Activated CD4-positive, alpha-beta T cell treated with anti-CD3 and anti-CD28 coated beads for 36 hours (primary cell): ENCODE results near the gene CRLF1. TPM values are rescaled to one million over a fixed set of nuclear protein-coding genes. Genes with fewer than 3 reads are reported as not detected.
A peak's percentile ranks its signal among the peaks of the same experiment; 100 is the strongest.

Experiments
- ATAC-seq: fragments of 200-7000 bp; cut with Tn5 transposase; one replicate; pipeline ENCODE4 v1.10.0; 2021; ENCODE audit warnings: mild to moderate bottlenecking, moderate library complexity
- CTCF ChIA-PET: fragments of 350-600 bp; sonication (Branson Sonifier 250); formaldehyde crosslinking; loops from one replicate; lab custom pipeline; 2021; ENCODE audit warnings: antibody characterized with exemption; lab: Charles Lee
- POLR2A ChIA-PET: fragments of 350-600 bp; sonication (Branson Sonifier 250); formaldehyde crosslinking; loops from one replicate; lab custom pipeline; 2021; ENCODE audit warnings: antibody characterized with exemption, inconsistent platforms; lab: Charles Lee
- DNase-seq: peaks from one replicate; pipeline ENCODE4 v3.0.0-alpha.2; 2020
- H3K27ac Mint-ChIP-seq: one replicate; pipeline ENCODE4 v1.8.0; 2021; ENCODE audit warnings: mixed read lengths
- H3K27me3 Mint-ChIP-seq: one replicate; pipeline ENCODE4 v1.8.0; 2021; ENCODE audit warnings: mixed read lengths
- H3K36me3 Mint-ChIP-seq: one replicate; pipeline ENCODE4 v1.8.0; 2021; ENCODE audit warnings: low read depth, mixed read lengths
- H3K4me1 Mint-ChIP-seq: one replicate; pipeline ENCODE4 v1.8.0; 2021; ENCODE audit warnings: mixed read lengths
- H3K4me3 Mint-ChIP-seq: one replicate; pipeline ENCODE4 v1.8.0; 2021; ENCODE audit warnings: mild to moderate bottlenecking, moderate library complexity, mixed read lengths
- H3K9me3 Mint-ChIP-seq: one replicate; pipeline ENCODE4 v1.8.0; 2021; ENCODE audit warnings: low read depth, mixed read lengths
- intact Hi-C, 2 experiments: fragments of 100-400 bp; cut with DNase I in 1 of 2; cut with micrococcal nuclease in 1 of 2; formaldehyde crosslinking; loops; one replicate each; pipeline versions ENCODE4 v1.14.2 to v1.15.1; 2022 to 2024; cut with DNase I, micrococcal nuclease
- total RNA-seq, 2 experiments: library from RNA; stranded (reverse); gene quantifications; one replicate each; pipeline ENCODE4 v1.2.3, GENCODE V29; 2021

Gene CRLF1
- total RNA-seq, 2 experiments from 2014 or later, result not detected

DNA sequence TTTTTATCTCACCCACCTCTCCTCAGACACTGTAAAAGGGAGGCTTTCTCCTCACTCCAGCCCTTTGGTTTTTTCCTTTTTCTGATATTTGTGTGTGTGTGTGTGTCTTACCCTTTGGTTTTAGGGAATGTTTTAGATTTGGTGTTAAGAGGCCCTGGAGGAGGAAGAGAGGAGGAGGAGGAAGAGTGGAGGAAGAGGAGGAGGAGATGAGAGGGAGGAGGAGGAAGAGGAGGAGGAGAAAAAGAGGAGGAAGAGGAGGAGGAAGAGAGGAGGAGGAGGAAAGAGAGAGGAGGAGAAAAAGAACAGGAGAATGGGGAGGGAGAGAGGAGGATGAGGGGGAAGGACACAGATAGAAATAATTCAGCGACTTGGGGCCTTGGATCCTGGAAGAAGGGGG lies 40.8 kb upstream of the CRLF1 start:
- peaks cover 19% of the 10 kb centered on the region for H3K4me1 Mint-ChIP-seq

DNA sequence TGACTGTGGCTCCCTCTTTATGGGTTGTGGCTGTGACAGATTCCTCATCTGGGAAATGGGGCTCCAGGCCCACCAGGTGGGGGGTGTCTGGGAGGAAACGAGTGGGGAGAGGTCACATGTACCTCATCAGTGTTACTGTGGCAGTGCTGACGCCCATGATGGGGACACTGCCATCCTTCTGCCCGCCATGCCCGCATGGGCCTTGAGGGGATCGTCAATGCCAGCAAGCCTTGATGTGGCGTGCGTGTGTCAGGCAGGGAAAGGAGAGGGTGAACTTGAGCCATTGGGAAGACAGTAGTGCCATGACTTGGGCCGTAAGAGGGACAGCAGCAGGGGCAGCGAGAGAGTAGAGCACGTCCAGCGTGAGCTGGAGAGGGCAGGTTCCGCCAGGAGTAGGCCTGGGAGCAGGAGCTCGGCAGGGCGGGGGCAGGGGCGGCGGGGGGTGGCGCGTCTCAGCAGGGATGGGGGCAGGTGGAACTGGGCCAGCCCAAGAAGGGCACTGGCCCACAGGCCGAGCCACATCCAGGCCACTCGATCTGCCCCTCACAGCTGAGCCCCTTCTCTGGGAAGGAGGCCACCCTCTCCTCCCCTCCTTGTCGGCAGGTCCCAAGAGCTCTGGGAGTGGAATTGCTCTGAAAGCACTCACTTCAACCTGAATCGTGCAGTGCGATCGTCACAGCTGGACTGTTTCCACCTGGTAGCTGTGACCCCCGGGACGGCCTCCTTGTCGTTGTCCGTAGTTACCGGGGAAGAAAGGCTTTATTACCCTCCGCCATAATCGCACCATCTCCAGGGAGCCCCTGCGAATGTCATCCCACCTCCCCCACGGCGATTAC lies 40.2 kb upstream of the CRLF1 start:
- ChIA-PET POLR2A (no interaction called here), CTCF (no interaction called here)
- DNase-seq (no peak), ATAC-seq (no peak)
- H3K4me1 Mint-ChIP-seq, result peaks cover 19% of the 10 kb centered on the region
- intact Hi-C loops, result no loop called here
- H3K9me3 Mint-ChIP-seq, result no peaks in the 10 kb centered on the region
- H3K27me3 Mint-ChIP-seq, result no peaks in the 10 kb centered on the region
- peaks cover 9% of the 10 kb centered on the region for H3K36me3 Mint-ChIP-seq
- no peak overlapping the region for H3K27ac Mint-ChIP-seq
- no peak overlapping the region for H3K4me3 Mint-ChIP-seq

More for the DNA sequence above, 40.8 kb upstream of the CRLF1 start:
- H3K27ac Mint-ChIP-seq, result no peak overlapping the region
- H3K27me3 Mint-ChIP-seq, result no peaks in the 10 kb centered on the region
- H3K9me3 Mint-ChIP-seq, result no peaks in the 10 kb centered on the region
- POLR2A ChIA-PET, result no interaction called here
- intact Hi-C loops, result no loop called here
- H3K4me3 Mint-ChIP-seq, result no peak overlapping the region
- peaks cover 9% of the 10 kb centered on the region for H3K36me3 Mint-ChIP-seq
- no peak for DNase-seq
- ATAC-seq, result no peak
- CTCF ChIA-PET, result no interaction called here

DNA sequence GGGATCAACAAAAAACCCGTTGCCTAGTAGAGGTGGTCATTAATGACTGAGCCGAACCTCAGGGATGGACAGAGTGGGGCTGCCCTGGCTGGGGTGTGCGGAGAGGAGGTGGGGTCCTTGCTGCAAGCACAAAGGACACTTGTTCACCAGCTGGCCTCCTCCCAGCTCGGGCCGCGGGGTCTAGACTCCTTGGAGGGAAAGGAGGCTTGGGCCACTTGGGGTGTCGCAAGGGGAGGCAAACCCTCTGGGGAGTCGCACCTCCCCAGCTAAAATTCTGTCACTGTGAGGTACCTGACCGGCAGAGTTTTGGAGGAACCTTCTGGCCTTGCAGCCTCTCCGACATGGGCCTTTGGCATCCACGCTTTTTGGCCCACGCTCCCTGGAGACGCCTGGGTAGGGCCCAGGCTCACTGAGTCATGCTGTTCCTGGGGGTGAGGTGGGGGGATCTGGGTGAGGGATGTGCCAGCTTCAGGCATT lies 38.5 kb upstream of the CRLF1 start:
- Mint-ChIP-seq H3K27me3 (no peaks in the 10 kb centered on the region), H3K27ac (no peak overlapping the region), H3K36me3 (peaks cover 9% of the 10 kb centered on the region), H3K4me1 (peaks cover 19% of the 10 kb centered on the region), H3K4me3 (no peak overlapping the region), H3K9me3 (no peaks in the 10 kb centered on the region)
- DNase-seq (no peak), ATAC-seq (no peak)
- intact Hi-C loops, result no loop called here
- CTCF ChIA-PET, result no interaction called here
- POLR2A ChIA-PET, result no interaction called here

DNA sequence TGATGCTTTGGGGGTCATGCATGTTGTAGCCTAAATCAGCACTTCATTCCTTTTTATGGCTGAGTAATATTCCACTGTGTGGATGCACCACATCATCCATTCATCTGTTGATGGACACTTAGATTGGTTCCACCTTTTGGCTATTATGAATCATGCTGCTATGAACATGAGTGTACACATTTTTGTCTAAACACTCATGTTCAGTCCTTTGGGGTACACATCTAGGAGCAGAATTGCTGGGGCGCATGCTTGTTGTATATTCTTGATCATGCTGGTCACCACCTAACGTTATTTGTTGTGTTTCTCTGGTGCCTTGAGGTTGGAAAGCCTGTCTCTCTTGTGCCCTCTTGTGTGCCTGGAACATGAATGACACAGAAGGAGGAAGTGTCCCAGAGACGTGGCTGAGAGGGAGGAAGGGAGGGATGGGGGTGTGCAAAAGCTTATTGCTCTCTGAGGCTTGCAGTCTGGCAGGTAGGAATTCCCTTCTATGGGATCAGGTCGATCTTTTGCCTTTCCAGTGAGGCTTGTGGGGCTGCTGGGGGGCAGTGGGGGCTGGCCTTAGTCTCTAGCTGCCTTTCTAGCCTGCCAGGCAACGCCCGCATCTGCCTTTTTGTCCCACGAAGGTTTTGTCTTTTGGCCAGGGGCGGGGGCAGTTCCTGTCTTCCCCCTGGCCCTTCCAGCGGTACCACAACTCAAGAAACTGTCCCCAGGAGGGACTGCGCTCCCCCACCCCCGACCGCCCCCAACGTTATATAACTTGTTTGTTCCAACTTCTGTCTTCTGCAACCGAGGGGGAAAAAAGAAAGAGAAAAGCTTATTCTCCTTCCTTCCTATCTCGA lies 37.8 kb upstream of the CRLF1 start:
- Mint-ChIP-seq H3K27me3 (no peaks in the 10 kb centered on the region), H3K4me1 (peaks cover 21% of the 10 kb centered on the region), H3K4me3 (no peak overlapping the region), H3K27ac (no peak overlapping the region), H3K36me3 (peaks cover 9% of the 10 kb centered on the region), H3K9me3 (no peaks in the 10 kb centered on the region)
- DNase-seq (no peak), ATAC-seq (no peak)
- intact Hi-C loops, result no loop called here
- ChIA-PET CTCF (no interaction called here), POLR2A (no interaction called here)

DNA sequence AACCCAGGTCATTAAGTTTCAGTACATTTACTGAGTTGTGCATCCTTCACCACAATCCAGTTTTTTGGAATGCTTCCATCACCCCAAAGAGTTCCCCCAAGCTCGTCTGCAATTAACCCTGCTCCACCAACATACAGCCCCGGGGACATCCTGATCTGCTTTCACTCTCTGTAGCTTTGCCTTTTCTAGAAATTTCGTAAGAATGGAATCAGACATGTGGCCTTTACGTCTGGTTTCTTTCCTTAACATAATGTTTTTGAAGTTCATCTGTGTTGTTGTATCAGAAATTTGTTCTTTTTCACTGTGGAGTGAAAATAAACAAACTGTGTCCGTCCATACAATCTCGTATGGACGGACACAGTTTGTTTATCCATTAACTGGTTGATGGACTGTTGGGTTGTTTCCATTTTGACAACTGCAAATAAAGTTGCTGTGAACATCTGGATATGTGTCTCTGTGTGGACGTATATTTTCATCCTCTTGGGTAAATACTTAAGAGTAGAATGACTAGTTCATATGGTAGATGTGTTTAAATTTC lies 33.2 kb upstream of the CRLF1 start:
- ATAC-seq, result no peak
- H3K27ac Mint-ChIP-seq, result no peak overlapping the region

DNA sequence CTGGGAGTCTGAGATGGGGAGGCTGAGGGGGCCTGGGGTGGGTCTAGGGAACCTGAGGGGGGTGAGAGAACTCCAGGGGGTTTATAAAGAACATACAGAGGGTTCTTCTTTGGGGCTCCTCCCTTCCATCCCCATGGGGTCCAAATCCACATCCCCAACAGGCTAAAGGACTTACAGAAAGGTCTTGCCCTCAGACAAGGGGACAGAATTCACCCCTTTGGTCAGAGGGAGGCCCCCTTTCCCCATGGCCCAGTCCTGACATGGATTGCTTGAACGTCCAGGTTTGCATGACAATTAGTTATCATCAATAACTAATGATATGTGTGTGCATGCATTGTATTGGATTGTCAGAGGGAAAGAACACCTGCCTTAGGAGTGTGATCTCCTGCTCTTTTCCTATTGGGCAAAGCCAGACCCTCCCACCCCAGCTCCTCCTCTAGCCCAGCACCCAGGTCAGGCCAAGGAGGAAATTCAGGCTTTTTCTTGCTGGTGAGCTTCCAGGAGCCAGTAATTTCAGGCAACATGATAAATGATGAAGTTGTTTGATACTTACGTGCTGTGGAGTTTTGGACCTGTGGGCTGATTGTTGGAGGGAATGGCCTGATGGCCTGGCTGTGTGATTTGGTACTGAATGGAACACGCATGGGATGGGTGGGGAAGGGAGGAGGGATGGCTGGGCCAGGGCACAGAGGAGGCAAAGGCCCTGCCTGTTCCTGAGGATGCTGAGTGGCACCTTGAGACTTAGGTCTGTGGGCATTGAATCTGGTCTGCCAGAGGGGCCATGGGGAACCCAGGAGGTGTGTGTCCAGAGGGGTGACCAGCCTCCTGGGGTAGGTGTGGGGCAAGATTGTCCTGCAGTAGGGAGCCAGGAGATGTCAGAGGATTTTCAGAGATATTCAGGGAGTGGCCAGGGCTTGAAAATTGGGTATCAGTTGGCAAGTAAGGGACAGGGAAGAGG lies 31.4 kb upstream of the CRLF1 start:
- no peak for ATAC-seq
- intact Hi-C loops, result loop anchor here (2.0 to 5.0 kb wide), 5 partner anchors 43 to 769 kb away; partner anchors contain the start of genes GATAD2A (in 1 of the 2), LSM4 (in 1 of the 2) and TMEM161A (in 1 of the 2)
- CTCF ChIA-PET, result no interaction called here
- POLR2A ChIA-PET, result no interaction called here
- Mint-ChIP-seq H3K9me3 (no peaks in the 10 kb centered on the region), H3K27ac (peak overlapping the region; percentile 84), H3K36me3 (no peaks in the 10 kb centered on the region), H3K4me3 (peak overlapping the region; percentile 84), H3K4me1 (peaks cover 24% of the 10 kb centered on the region), H3K27me3 (no peaks in the 10 kb centered on the region)
- peak; percentile 31 for DNase-seq

More for the DNA sequence above, 33.2 kb upstream of the CRLF1 start:
- CTCF ChIA-PET, result interaction anchor here (0.6 to 0.7 kb wide), 2 partner anchors 37 to 74 kb away, joined by 3 read pairs; no protein-coding TSS in a partner anchor
- no peaks in the 10 kb centered on the region for H3K27me3 Mint-ChIP-seq
- intact Hi-C loops, result loop anchor here in 1 of 2 experiments (5.0 kb wide), 1 partner anchor 768 kb away; the partner anchor contains the start of gene GATAD2A
- no peak for DNase-seq
- H3K36me3 Mint-ChIP-seq, result peaks cover 4% of the 10 kb centered on the region
- H3K9me3 Mint-ChIP-seq, result no peaks in the 10 kb centered on the region
- H3K4me1 Mint-ChIP-seq, result peaks cover 31% of the 10 kb centered on the region
- POLR2A ChIA-PET, result no interaction called here
- no peak overlapping the region for H3K4me3 Mint-ChIP-seq

DNA sequence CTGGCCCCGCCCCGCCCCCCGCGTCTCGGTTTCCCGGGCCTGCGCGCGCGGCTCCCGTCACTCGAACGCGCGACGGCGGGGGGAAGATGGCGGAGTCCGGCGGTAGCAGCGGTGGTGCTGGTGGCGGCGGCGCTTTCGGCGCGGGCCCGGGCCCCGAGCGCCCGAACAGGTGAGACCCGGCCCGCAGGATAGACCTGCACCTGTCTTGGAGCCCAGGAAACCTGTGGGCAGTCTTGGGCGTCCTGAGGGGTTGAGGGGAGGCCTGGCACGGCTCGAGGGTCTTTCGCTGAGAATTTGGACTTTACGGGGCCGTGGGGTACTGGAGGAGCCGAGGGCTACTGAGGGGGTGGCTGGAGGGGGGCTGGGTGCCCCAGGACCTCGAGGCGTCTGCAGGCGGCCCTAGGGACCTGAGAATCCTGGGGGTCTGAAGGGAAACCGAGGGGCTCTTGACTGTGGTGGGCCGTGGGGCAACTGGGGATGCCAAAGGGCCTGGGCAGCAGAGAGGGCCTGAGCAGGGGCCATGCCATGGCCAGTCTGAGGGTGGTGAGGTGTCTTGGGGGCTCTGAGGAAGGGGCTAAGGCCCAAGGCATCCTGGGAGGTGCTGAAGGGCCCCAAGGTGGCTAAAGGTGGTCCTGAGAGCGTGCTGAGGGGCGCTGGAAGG lies 30.5 kb upstream of the CRLF1 start, which contains the start of gene KLHL26:
TSS of gene KLHL26 (plus strand) at position 60 of the 661 bp plus-strand sequence. CDS start at position 87, 27 bp downstream.
- intact Hi-C loops, result loop anchor here (1.0 to 5.0 kb wide), 24 partner anchors 42 to 770 kb away; partner anchors contain the start of genes COPE (in 2 of the 2), CRTC1 (in 2 of the 2), DDX49 (in 2 of the 2) and ELL (in 2 of the 2)
- Mint-ChIP-seq H3K27me3 (no peaks in the 10 kb centered on the region), H3K36me3 (no peaks in the 10 kb centered on the region), H3K9me3 (no peaks in the 10 kb centered on the region), H3K4me1 (peaks cover 24% of the 10 kb centered on the region), H3K27ac (peak within 1 kb of the TSS; percentile 84), H3K4me3 (peak within 1 kb of the TSS; percentile 84)
- POLR2A ChIA-PET, result no interaction called here
- ATAC-seq (no peak), DNase-seq (no peak)
- CTCF ChIA-PET, result no interaction called here

DNA sequence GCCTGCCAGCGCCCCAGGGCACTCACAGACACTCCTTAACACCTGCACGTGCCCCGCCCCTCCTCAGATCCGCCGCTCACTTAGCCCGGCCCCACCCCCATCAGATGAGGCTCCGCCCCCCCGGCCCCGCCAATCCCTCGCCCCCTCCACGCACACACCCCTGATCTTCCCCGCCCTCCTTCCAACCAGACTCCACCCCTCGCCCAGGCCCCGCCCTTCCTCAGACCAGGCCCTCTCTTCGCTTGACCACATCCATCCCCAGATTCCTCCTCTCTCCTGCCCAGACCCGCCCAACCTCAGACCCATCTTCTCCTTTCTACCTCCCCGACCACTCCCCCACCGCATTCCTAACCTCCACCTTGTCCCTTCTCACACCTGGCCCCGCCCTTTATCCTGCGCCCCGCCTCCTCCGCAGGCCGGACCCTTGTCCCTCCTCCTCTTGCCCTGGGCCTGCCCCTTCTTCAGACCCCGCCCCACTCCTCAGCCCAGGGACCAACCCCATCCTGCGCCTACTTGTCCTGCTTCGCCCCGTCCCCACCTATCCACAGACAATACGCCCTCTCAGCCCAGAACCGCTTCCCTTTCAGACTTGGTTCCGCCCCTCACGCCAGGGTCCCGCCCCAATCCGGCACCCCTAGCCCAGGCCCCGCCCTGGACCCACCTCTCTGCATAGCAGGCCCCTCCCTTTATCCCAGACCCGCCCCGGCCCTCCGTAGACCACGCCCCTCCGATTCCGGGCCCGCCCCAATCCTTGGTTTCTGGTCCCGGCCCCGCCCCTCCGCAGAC lies 29.8 kb upstream of the CRLF1 start:
- H3K27me3 Mint-ChIP-seq, result no peaks in the 10 kb centered on the region
- no peaks in the 10 kb centered on the region for H3K36me3 Mint-ChIP-seq
- H3K4me1 Mint-ChIP-seq, result peaks cover 24% of the 10 kb centered on the region
- H3K27ac Mint-ChIP-seq, result peak overlapping the region; percentile 78
- peak; percentile 92 for ATAC-seq
- ChIA-PET POLR2A (no interaction called here), CTCF (no interaction called here)
- H3K9me3 Mint-ChIP-seq, result no peaks in the 10 kb centered on the region
- H3K4me3 Mint-ChIP-seq, result peak overlapping the region; percentile 84
- intact Hi-C loops, result loop anchor here (1.0 to 5.0 kb wide), 24 partner anchors 42 to 771 kb away; partner anchors contain the start of genes COPE (in 2 of the 2), CRTC1 (in 2 of the 2), DDX49 (in 2 of the 2) and ELL (in 2 of the 2)
- DNase-seq, result peak; percentile 100

DNA sequence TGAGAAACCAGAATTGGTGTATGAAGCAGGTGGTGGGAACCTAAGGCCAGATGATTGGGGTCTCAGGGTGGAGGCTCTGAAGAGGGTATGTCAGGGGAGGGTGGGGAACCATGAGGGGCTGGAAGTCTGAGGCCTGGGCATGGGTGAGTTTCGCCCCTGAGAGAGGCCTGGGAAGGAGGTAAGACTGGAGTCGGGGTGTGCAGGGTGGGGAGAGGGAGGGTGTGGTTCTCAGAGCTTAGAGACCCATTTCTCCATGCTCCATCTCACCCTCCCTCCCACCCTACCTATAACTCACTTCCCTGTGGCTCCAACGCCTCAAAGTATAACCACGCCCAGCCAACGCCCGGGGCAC lies 29.2 kb upstream of the CRLF1 start:
- H3K36me3 Mint-ChIP-seq, result no peaks in the 10 kb centered on the region
- peaks cover 24% of the 10 kb centered on the region for H3K4me1 Mint-ChIP-seq
- peak overlapping the region; percentile 84 for H3K4me3 Mint-ChIP-seq
- H3K27ac Mint-ChIP-seq, result peak overlapping the region; percentile 48
- H3K9me3 Mint-ChIP-seq, result no peaks in the 10 kb centered on the region
- H3K27me3 Mint-ChIP-seq, result no peaks in the 10 kb centered on the region
- ATAC-seq (no peak), DNase-seq (no peak)
- intact Hi-C loops, result loop anchor here (1.0 to 5.0 kb wide), 24 partner anchors 41 to 771 kb away; partner anchors contain the start of genes COPE (in 2 of the 2), CRTC1 (in 2 of the 2), DDX49 (in 2 of the 2) and ELL (in 2 of the 2)
- ChIA-PET POLR2A (no interaction called here), CTCF (no interaction called here)
